HG02588 (cell line): ENCODE measurements around the gene CLEC2D.
"Not testable (repeated sequence)": the region's sequence is repeated elsewhere in the genome, so short reads cannot be mapped to it uniquely, and the experiment has no call there.

Experiments used
- ATAC-seq: cut with Tn5 transposase; IDR thresholded peaks from one replicate; pipeline ENCODE4 v1.9.1; 2021; ENCODE audit warnings: mild to moderate bottlenecking, moderate library complexity; ENCODE audit not compliant: unreplicated experiment

CLEC2D gene

DNA sequence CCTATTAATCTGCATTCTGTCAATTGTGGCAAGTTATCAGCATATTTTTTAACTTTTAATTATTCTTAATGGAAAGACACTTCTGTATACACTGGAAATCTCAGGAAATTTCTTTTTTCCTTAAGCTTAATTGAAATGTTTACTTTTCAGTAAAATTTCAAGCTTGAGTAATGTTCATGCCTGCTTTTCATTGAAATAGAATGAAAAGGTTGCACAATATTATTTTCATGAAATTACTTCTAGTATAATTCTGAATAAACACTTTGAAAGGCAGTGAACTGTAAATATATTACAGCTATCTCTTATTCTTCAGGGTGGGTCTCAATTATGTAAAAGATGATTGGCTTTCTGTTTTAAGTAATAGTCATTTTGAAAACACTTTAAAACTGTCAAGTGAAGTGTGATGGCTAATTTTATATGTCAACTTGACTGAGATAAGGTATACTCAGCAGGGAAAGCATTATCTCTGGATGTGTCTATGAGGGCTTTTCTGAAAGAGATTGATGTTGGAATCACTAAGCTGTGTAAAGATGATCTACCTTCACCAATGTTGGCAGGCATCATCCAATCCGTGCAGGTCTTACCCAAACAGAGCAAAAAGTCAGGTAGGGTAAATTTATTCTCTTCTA lies 29.9 kb downstream of the CLEC2D start:
- no peak for ATAC-seq

GRCh38 chr12:9699898-9700605 lies 30.5 kb downstream of the CLEC2D start:
- ATAC-seq = no peak

DNA sequence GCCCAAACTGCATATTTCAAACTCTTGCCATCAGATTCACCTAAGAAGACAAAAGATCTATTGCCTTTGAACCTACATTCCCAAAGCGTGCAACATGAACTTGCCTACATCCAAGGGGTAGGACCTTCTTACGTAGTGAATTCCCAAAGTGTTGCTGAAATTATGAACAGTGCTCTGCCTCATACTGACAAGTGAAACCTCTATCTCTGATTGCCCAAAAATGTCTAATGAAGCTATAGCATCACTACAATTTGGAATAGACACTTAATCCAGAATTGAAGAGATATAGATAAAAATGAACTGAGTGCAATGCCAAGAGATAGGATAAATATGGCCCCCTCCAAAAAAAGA lies 31.1 kb downstream of the CLEC2D start:
- no peak for ATAC-seq

- no peak for ATAC-seq
Measured at GRCh38 chr12:9701380-9702154, 32.1 kb downstream of the CLEC2D start.

DNA sequence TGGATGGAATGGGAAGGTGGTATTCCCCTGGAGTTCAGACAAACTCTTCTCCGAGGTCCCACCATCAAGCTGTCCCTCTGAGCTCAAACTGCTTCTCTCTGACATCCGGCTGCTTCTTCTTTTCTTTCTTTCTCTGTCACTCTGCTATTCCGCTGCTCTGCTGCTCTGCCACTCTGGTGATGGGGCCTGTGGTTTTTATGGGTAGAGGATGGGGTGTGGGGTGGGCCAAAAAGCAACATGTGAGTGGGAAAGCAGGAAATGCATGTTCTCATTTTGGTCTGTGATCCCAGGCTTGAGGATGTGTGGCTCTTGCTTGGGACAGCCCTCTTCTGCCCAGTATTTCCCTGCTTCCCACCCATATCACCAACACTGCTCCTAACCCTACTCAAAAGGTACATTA lies 32.7 kb downstream of the CLEC2D start:
- no peak for ATAC-seq

DNA sequence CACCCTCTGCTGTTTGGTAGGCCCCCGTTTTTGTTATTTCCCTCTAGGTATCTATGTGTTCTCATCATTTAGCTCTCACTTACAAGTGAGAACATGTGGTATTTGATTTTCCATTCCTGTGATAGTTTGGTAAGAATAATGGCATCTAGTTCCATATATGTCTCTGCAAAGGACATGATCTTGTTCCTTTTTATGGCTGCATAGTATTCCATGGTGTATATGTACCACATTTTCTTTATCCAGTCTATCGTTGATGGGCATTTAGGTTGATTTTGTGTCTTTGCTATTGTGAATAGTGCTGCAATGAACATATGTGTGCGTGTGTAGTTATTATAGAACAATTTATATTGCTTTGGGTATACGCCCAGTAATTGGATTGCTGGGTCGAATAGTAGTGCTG lies 35.0 kb downstream of the CLEC2D start:
- ATAC-seq = not testable (repeated sequence)

- no peak for ATAC-seq
Measured at GRCh38 chr12:9706086-9706685, 36.7 kb downstream of the CLEC2D start.

DNA sequence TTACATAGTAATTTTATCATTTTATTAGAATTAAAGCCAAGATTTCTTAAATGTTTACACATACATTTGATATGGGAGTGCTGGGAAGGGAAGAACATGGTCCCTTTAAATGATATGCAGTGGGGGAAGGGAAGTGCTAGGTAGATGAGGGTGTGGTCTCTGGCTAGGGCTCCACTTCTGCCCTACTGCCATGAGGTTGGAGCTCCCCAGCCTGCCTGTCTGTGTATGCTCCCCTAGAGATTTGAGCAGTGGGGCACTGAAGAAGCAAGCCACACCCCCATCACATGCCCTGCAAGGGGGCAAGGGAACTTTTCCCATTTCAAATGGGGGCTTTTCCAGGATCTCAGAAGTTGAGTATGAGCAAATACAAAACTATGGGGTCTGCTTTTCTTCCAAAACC lies 37.8 kb downstream of the CLEC2D start:
- no peak for ATAC-seq

GRCh38 chr12:9707864-9708808 lies 38.6 kb downstream of the CLEC2D start:
- no peak for ATAC-seq

DNA sequence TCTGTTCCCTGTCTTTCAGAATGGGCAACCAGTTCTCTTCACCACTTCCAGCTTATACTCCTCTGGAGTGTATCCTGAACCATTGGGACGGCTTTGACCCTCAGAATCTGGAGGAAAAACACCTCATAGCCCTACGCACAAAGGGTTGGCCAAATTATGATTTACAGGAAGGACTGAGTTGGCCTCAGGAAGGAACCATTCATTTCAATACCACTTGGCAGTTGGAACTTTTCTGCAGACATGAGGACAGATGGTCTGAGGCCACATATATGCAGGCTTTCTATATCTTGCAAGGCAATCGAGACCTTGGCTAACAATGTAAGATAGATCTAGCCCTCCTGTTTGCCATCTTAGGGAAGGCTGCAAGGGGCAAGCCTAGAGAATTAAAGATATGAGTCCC lies 39.3 kb downstream of the CLEC2D start:
- no peak for ATAC-seq

DNA sequence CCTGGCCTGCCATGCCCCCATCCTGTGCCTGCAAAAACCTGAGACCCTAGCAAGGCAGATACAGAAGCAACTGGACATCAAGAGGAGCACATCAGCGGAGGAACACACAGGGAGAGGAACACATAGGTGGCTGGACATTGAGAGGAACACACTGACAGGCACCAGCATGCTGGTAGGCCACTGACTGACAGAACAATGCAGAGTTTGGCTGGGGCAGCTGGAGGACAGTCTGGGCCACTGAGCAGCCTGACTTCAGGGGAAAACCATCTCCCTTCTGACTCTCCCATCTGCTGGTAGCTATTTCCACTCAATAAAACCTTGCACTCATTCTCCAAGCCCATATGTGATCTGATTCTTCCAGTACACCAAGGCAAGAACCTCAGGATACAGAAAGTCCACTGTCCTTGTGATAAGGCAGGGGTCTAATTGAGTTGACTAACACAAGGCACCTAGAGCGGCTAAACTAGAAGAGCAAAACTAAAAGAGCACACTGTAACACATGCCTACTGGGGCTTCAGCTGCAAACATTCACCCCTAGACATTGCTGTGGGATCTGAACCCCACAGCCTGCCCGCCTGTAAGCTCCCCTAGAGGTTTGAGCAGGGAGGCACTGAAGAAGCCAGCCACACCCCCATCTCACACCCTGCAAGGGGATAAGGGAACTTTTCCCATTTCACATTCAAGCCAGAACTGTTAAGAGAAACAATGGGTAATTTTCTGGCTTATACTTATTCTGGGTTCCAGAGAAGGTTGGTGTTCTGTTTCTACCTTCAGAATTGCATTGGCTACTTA lies 41.3 kb downstream of the CLEC2D start:
- no peak for ATAC-seq

DNA sequence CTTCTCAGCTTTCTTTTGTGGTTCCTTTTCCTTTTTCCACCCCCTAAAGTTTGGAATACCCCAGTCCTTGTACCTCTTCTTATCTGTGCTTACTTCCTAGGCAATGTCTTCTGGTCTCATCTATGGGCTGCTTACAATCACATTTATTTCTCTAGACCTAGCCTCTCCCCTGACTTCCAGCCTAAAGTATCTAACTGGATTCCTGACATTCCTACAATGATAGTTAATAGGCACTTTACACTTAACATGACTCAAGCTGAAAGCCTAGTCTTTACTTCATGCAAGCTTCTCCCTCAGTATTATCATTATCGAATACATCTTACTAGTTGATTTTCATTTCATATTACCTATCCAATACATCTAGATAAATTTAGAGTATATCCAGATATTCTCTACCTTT lies 42.2 kb downstream of the CLEC2D start:
- ATAC-seq = no peak

DNA sequence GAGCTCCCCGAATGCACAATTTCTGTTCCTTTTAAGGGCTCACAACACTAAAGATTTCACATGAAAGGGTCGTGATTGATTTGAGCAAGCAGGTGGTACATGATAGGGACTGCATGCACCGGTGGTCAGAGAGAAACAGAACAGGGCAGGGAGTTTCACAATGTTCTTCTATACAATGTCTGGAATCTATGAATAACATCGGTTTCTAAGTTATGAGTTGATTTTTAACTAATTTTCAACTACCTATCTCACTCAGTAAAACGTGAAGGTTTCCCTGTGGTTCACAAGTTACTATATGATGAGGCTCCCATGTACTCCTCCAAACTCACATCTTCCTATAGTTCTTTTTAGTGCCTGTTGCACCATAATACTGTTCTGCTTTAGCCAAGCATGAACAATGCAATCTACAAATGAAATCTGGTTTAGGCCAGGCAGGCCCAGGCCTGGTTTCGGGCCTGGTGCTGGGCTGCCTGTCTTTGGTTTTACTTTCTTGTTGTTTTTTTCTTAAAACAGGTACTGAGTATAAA lies 43.6 kb downstream of the CLEC2D start:
- peak; percentile 65 for ATAC-seq

DNA sequence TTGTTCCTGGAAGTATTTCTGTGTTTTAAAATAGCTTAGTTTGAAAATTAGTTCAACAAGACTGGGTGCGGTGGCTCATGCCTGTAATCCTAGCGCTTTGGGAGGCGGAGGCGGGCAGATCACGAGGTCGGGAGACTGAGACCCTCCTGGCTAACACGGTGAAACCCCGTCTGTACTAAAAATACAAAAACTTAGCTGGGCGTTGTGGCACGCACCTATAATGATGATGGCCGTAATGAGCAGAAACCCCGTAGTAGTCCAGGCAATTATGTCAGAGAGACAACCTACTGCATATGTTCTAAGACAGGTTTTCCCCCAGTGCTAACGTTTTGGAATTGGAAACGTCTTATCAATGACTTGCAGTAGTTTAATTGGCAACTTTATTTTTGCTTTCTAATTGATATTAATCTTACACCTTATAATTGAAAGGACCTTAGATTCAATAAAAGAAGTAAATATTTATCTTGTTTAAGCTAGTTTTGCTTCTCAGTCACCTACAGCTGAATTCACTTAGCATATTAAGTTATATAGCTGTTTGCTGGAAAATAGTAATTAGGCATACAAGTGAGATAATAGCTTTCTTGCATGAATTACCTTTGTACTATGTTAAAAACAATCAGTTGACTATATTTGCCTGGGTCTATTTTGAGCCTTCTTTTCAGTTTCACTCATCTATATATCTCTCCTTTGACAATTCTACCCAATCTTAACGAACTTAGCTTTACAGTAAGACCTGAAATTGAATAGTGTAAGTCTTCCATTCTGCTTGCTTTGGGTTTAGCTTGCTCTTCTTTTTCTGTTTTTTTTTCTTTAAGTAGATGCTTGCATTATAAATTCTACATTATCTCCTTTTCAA lies 47.8 kb downstream of the CLEC2D start:
- ATAC-seq = no peak

GRCh38 chr12:9718968-9719367 lies 49.5 kb downstream of the CLEC2D start:
- ATAC-seq = no peak

GRCh38 chr12:9719790-9720189 lies 50.3 kb downstream of the CLEC2D start:
- no peak for ATAC-seq

- ATAC-seq = no peak
Measured at GRCh38 chr12:9721394-9722092, 52.0 kb downstream of the CLEC2D start.

- no peak for ATAC-seq
Measured at GRCh38 chr12:9724023-9724422, 54.5 kb downstream of the CLEC2D start.
